Measurements from ENCODE around the gene TMEM88.

The TMEM88 gene

GRCh38 chr17:7852262-7852670 lies 2.6 kb upstream of the TMEM88 start:
- no peaks in the 10 kb centered on the region for H3K27me3 ChIP-seq (replicated peaks; ENCODE audit: insufficient read depth, low read length)

DNA sequence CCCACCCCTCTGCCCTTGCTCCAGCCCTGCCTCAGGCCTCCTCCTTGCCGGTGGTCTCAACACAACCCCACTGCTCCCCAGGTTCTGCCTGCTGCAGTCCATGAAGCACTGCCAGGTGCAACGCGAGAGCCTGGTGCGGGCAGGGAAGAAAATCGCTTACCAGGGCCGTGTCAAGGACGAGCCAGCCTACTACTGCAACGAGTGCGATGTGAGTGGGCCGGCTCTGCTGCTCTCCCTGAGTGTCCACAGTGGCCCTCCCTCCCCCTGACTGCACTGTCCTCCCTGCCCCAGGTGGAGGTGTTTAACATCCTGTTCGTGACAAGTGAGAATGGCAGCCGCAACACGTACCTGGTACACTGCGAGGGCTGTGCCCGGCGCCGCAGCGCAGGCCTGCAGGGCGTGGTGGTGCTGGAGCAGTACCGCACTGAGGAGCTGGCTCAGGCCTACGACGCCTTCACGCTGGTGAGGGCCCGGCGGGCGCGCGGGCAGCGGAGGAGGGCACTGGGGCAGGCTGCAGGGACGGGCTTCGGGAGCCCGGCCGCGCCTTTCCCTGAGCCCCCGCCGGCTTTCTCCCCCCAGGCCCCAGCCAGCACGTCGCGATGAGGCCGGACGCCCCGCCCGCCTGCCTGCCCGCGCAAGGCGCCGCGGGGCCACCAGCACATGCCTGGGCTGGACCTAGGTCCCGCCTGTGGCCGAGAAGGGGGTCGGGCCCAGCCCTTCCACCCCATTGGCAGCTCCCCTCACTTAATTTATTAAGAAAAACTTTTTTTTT lies 1.8 kb upstream of the TMEM88 start:
- Histone ChIP-seq H3K27ac (ENCODE audit: low read length) (no peak overlapping the region), H3K9ac (ENCODE audit: low read length) (no peak overlapping the region), H3K4me2 (ENCODE audit: low read depth, low read length) (no peak overlapping the region), H2AFZ (ENCODE audit: low read length) (no peak overlapping the region), H3K9me3 (replicated peaks; ENCODE audit: insufficient read depth, low read length) (no peaks in the 10 kb centered on the region), H3K36me3 (replicated peaks; ENCODE audit: insufficient read depth, low read length) (no peaks in the 10 kb centered on the region), H4K20me1 (ENCODE audit: insufficient read depth, low read length) (no peaks in the 10 kb centered on the region), H3F3A (ENCODE audit: insufficient read depth, low read length) (peaks cover 10% of the 10 kb centered on the region; the same call in 1 of the 2 replicates), H3K9me2 (replicated peaks; ENCODE audit: insufficient read depth, low read length) (no peaks in the 10 kb centered on the region), H3K4me1 (ENCODE audit: low read length) (peaks cover 13% of the 10 kb centered on the region), H3K4me3 (ENCODE audit: low read length) (no peak overlapping the region), H3K79me2 (ENCODE audit: low read length) (peaks cover 17% of the 10 kb centered on the region), H3K27me3 (replicated peaks; ENCODE audit: insufficient read depth, low read length) (no peaks in the 10 kb centered on the region)
- TF ChIP-seq EZH2 (optimal IDR thresholded peaks at IDR 0.05; ENCODE audit: low read depth, low read length): no peak
- TF ChIP-seq EZH2phosphoT487 (IDR thresholded peaks at IDR 0.05; ENCODE audit: low read length): no peak
- no peak for TF ChIP-seq CTCF (IDR thresholded peaks at IDR 0.05; ENCODE audit: low read length)
- DNase-seq: no peak

More at GRCh38 chr17:7852262-7852670, 2.6 kb upstream of the TMEM88 start:
- H3K4me3 ChIP-seq (ENCODE audit: low read length): no peak overlapping the region
- no peaks in the 10 kb centered on the region for H3K36me3 ChIP-seq (replicated peaks; ENCODE audit: insufficient read depth, low read length)
- H3K9me2 ChIP-seq (replicated peaks; ENCODE audit: insufficient read depth, low read length): no peaks in the 10 kb centered on the region
- peaks cover 16% of the 10 kb centered on the region for H3K79me2 ChIP-seq (ENCODE audit: low read length)
- no peak overlapping the region for H2AFZ ChIP-seq (ENCODE audit: low read length)
- no peak for DNase-seq
- H3F3A ChIP-seq (ENCODE audit: insufficient read depth, low read length): peaks cover 10% of the 10 kb centered on the region; the same call in 1 of the 2 replicates
- peak overlapping the region; percentile 46; the same call in 1 of the 2 replicates for H3K4me2 ChIP-seq (ENCODE audit: low read depth, low read length)
- H3K9me3 ChIP-seq (replicated peaks; ENCODE audit: insufficient read depth, low read length): no peaks in the 10 kb centered on the region
- H4K20me1 ChIP-seq (ENCODE audit: insufficient read depth, low read length): no peaks in the 10 kb centered on the region
- H3K27ac ChIP-seq (ENCODE audit: low read length): no peak overlapping the region
- H3K9ac ChIP-seq (ENCODE audit: low read length): no peak overlapping the region
- peaks cover 13% of the 10 kb centered on the region for H3K4me1 ChIP-seq (ENCODE audit: low read length)
- TF ChIP-seq EZH2phosphoT487 (IDR thresholded peaks at IDR 0.05; ENCODE audit: low read length) (no peak), EZH2 (optimal IDR thresholded peaks at IDR 0.05; ENCODE audit: low read depth, low read length) (no peak), CTCF (IDR thresholded peaks at IDR 0.05; ENCODE audit: low read length) (no peak)

DNA sequence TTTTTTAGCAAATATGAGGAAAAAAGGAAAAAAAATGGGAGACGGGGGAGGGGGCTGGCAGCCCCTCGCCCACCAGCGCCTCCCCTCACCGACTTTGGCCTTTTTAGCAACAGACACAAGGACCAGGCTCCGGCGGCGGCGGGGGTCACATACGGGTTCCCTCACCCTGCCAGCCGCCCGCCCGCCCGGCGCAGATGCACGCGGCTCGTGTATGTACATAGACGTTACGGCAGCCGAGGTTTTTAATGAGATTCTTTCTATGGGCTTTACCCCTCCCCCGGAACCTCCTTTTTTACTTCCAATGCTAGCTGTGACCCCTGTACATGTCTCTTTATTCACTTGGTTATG lies 1.2 kb upstream of the TMEM88 start:
- Histone ChIP-seq H3K4me3 (ENCODE audit: low read length) (no peak overlapping the region), H3K27ac (ENCODE audit: low read length) (no peak overlapping the region), H4K20me1 (ENCODE audit: insufficient read depth, low read length) (no peaks in the 10 kb centered on the region), H3K9ac (ENCODE audit: low read length) (no peak overlapping the region), H3K9me2 (replicated peaks; ENCODE audit: insufficient read depth, low read length) (no peaks in the 10 kb centered on the region), H3K4me1 (ENCODE audit: low read length) (peaks cover 15% of the 10 kb centered on the region), H3K9me3 (replicated peaks; ENCODE audit: insufficient read depth, low read length) (no peaks in the 10 kb centered on the region), H3K27me3 (replicated peaks; ENCODE audit: insufficient read depth, low read length) (no peaks in the 10 kb centered on the region), H3K79me2 (ENCODE audit: low read length) (peaks cover 22% of the 10 kb centered on the region), H2AFZ (ENCODE audit: low read length) (no peak overlapping the region), H3F3A (ENCODE audit: insufficient read depth, low read length) (peaks cover 10% of the 10 kb centered on the region; the same call in 1 of the 2 replicates), H3K36me3 (replicated peaks; ENCODE audit: insufficient read depth, low read length) (no peaks in the 10 kb centered on the region), H3K4me2 (ENCODE audit: low read depth, low read length) (no peak overlapping the region)
- TF ChIP-seq CTCF (IDR thresholded peaks at IDR 0.05; ENCODE audit: low read length) (no peak), EZH2phosphoT487 (IDR thresholded peaks at IDR 0.05; ENCODE audit: low read length) (no peak)
- DNase-seq: no peak
